ENCODE results near the gene AGO4. TPM values are rescaled to one million over a fixed set of nuclear protein-coding genes. Genes with fewer than 3 reads are reported as not detected.
A peak's percentile ranks its signal among the peaks of the same experiment; 100 is the strongest.

Gene AGO4
- total and polyA plus RNA-seq, 2 of the 8 experiments (the other 6 are each of a cell fraction or from before 2014, with no cell fraction given), result 5.5 to 7.7 TPM

DNA sequence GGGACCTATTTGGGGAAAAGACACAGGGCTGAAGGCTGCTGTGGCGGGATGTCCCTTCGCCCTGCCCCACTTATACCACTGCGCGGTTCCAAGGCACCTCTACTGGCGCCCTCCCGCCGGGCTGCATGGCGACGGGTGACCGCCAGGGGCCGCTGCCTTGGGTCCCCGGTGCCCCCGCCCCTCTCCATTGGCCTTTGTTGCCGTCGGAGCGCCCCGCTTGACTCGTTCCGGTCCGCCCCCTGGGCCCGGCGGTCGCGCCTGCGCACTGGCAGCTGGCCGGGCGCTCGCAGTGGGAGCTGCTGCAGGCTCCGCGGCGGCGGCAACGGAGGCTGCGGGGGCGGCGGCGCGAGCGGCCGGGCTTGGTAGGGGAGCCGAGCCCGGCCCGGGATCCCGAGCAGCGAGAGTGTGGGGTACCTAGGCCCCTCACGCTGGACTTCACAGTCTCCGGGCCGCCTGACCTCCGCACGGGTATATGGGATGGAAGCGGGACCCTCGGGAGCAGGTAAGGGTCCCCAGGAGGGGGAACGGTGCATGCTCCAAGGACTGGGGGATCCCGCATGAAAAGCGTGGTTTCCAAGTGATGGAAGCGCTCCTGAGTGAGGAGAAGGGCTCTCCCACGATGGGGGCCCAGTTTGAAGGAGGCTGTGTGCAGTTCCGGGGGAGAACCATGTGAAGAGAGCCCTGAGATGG, 75.3 kb downstream of the AGO4 start, which contains the start of gene AGO1:
Gene AGO1, plus strand, starts transcription at position 265 of the 690 bp plus-strand sequence. Its CDS starts 213 bp downstream, at position 478.
- peak; percentile 85 to 99 for DNase-seq (ENCODE audit: low read depth in 1 of 2, low spot score in 2 of 2)
- Histone ChIP-seq H3K27ac (ENCODE audit: low read depth, low read length) (0 out of 2 replicates have a peak within 1 kb of the TSS, but pooled peaks have one; percentile 42), H2BK12ac (ENCODE audit: low read depth, low read length) (no peak within 1 kb of the TSS), H2AK5ac (ENCODE audit: low read depth, low read length) (no peak within 1 kb of the TSS), H3K9me3 (ENCODE audit: insufficient read depth in 2 of 2, low read depth in 1 of 2, low read length in 1 of 2) (no peaks in the 10 kb centered on the region), H3K79me2 (ENCODE audit: control insufficient read depth in 1 of 2, insufficient read depth in 2 of 2, low read length in 2 of 2) (peaks cover 16 to 41% of the 10 kb centered on the region in 2 experiments), H3K14ac (ENCODE audit: insufficient read length) (no peak within 1 kb of the TSS), H3K56ac (replicated peaks; ENCODE audit: insufficient read length, low read depth, low read length) (peak within 1 kb of the TSS; percentile 75), H2BK15ac (ENCODE audit: low read length) (peak within 1 kb of the TSS; percentile 37; the same call in 1 of the 2 replicates), H2AFZ (ENCODE audit: low read length) (peak within 1 kb of the TSS; percentile 59), H4K91ac (replicated peaks; ENCODE audit: insufficient read length, low read length) (peak within 1 kb of the TSS; percentile 39), H2BK5ac (ENCODE audit: low read depth, low read length) (peak within 1 kb of the TSS; percentile 90; the same call in 1 of the 2 replicates), H3K4ac (replicated peaks; ENCODE audit: insufficient read length, low read depth, low read length) (peak within 1 kb of the TSS; percentile 55), H3K4me2 (ENCODE audit: insufficient read depth in 1 of 2, low read depth in 2 of 2, low read length in 2 of 2) (peak within 1 kb of the TSS; percentile 80 to 97), H3K36me3 (ENCODE audit: control insufficient read depth in 2 of 4, insufficient read depth in 4 of 4, low read length in 3 of 4) (no peaks in the 10 kb centered on the region), H2BK20ac (ENCODE audit: low read length) (peak within 1 kb of the TSS; percentile 28; the same call in 1 of the 2 replicates), H3K9ac (replicated peaks in 1 of 4; ENCODE audit: extremely low read depth in 1 of 4, low read depth in 3 of 4, low read length in 3 of 4) (peak within 1 kb of the TSS; percentile 38 to 74 (median 73)), H3K4me3 (ENCODE audit: extremely low read depth in 1 of 4, insufficient read depth in 2 of 4, low read depth in 3 of 4, low read length in 4 of 4) (peak within 1 kb of the TSS; percentile 90 to 99 (median 98)), H3K4me1 (replicated peaks in 1 of 4; ENCODE audit: control insufficient read depth in 3 of 4, insufficient read depth in 4 of 4, low read length in 3 of 4) (peaks cover 14 to 32% (median 29%) of the 10 kb centered on the region in 4 experiments), H3K27me3 (replicated peaks in 1 of 4; ENCODE audit: control insufficient read depth in 3 of 4, extremely low read depth in 1 of 4, insufficient read depth in 3 of 4, low read length in 3 of 4) (peaks cover 0 to 5% (median 2%) of the 10 kb centered on the region in 4 experiments; a peak in 2 of 7 replicates), H4K20me1 (replicated peaks in 1 of 2; ENCODE audit: control insufficient read depth in 1 of 2, insufficient read depth in 2 of 2, low read length in 2 of 2) (peaks cover 13 to 20% of the 10 kb centered on the region in 2 experiments), H2BK120ac (replicated peaks; ENCODE audit: low read depth, low read length) (no peak within 1 kb of the TSS), H3K23ac (ENCODE audit: insufficient read length) (no peak within 1 kb of the TSS), H3K18ac (ENCODE audit: extremely low read depth, low read length) (peak within 1 kb of the TSS; percentile 85), H4K5ac (ENCODE audit: insufficient read length, low read depth, low read length) (peak within 1 kb of the TSS; percentile 69), H3K79me1 (ENCODE audit: low read depth, low read length) (peaks cover 12% of the 10 kb centered on the region), H3K23me2 (ENCODE audit: low read depth, low read length) (peaks cover 10% of the 10 kb centered on the region), H4K8ac (ENCODE audit: extremely low read depth, insufficient read depth, low read length) (peak within 1 kb of the TSS; percentile 90)
- no peak for FAIRE-seq
- CTCF ChIA-PET (ENCODE audit: partially characterized antibody), result interaction anchor here (0.8 to 3.4 kb wide), 12 partner anchors 10 to 157 kb away, joined by 3 to 22 read pairs (median 4); no protein-coding TSS in a partner anchor
- POLR2A ChIA-PET (ENCODE audit: partially characterized antibody), result interaction anchor here (3.2 kb wide), 1 partner anchor 48 kb away, joined by 19 read pairs; the partner anchor contains the start of gene AGO3
- 2% methylated on average over 56 of the region's 58 CpGs; no CpG with 5 or more reads in 1 of the 2 experiments for WGBS, 2 experiments (ENCODE audit: extremely low coverage in 1 of 2, insufficient coverage in 1 of 2, insufficient read length in 1 of 2, insufficient replicate concordance in 2 of 2, low coverage in 1 of 2, low lambda C conversion rate in 2 of 2, missing lambda C conversion rate in 1 of 2)
- TF ChIP-seq, protein P1, sequence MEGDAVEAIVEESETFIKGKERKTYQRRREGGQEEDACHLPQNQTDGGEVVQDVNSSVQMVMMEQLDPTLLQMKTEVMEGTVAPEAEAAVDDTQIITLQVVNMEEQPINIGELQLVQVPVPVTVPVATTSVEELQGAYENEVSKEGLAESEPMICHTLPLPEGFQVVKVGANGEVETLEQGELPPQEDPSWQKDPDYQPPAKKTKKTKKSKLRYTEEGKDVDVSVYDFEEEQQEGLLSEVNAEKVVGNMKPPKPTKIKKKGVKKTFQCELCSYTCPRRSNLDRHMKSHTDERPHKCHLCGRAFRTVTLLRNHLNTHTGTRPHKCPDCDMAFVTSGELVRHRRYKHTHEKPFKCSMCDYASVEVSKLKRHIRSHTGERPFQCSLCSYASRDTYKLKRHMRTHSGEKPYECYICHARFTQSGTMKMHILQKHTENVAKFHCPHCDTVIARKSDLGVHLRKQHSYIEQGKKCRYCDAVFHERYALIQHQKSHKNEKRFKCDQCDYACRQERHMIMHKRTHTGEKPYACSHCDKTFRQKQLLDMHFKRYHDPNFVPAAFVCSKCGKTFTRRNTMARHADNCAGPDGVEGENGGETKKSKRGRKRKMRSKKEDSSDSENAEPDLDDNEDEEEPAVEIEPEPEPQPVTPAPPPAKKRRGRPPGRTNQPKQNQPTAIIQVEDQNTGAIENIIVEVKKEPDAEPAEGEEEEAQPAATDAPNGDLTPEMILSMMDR (IDR thresholded peaks at IDR 0.05; ENCODE audit: control extremely low read depth in 1 of 3, insufficient read depth in 1 of 3, low read depth in 1 of 3, low read length in 3 of 3), result peak; percentile 90 to 95 (median 94)
- TF ChIP-seq CREB1 (IDR thresholded peaks at IDR 0.05) (peak; percentile 69; the same call in 1 of the 2 replicates), KDM4A (IDR thresholded peaks at IDR 0.05; ENCODE audit: low read depth, low read length, severe bottlenecking) (peak; percentile 64), TEAD4 (IDR thresholded peaks at IDR 0.05; ENCODE audit: low read depth, low read length) (0 out of 2 replicates have a peak, but pooled peaks have one; percentile 6), EP300 (IDR thresholded peaks at IDR 0.05; ENCODE audit: borderline replicate concordance in 1 of 2, low read depth in 2 of 2, low read length in 2 of 2) (no peak), SAP30 (IDR thresholded peaks at IDR 0.05; ENCODE audit: insufficient read depth, insufficient replicate concordance, low read length) (peak; percentile 90), RAD21 (IDR thresholded peaks at IDR 0.05 in 1 of 2, conservative IDR thresholded peaks at IDR 0.05 in 1 of 2; ENCODE audit: low read depth in 2 of 2, low read length in 2 of 2) (peak; percentile 31 to 53; a peak in 3 of 4 replicates)

Data from H1 (cell line).